ENCODE measurements around the gene TENM3.

Gene TENM3

GRCh38 chr4:182643801-182644682, 400.8 kb downstream of the TENM3 start:
- Histone ChIP-seq H3K9me3 (ENCODE audit: control insufficient read depth, insufficient read depth, low read length) (no peaks in the 10 kb centered on the region; the same call in 1 of the 2 replicates), H3K27ac (ENCODE audit: low read depth, low read length) (no peak overlapping the region), H3K4me1 (ENCODE audit: control insufficient read depth, insufficient read depth, low read length) (0 out of 2 replicates have a peak, but pooled peaks cover 2% of the 10 kb centered on the region), H3K4me3 (ENCODE audit: low read depth, low read length) (no peak overlapping the region), H3K9ac (ENCODE audit: low read depth, low read length) (no peak overlapping the region), H3K36me3 (ENCODE audit: control insufficient read depth, insufficient read depth, low read length) (no peaks in the 10 kb centered on the region), H3K27me3 (ENCODE audit: control insufficient read depth, insufficient read depth, low read length) (no peaks in the 10 kb centered on the region)

- Histone ChIP-seq H3K9ac (ENCODE audit: low read depth, low read length) (no peak overlapping the region), H3K9me3 (ENCODE audit: control insufficient read depth, insufficient read depth, low read length) (no peaks in the 10 kb centered on the region; the same call in 1 of the 2 replicates), H3K4me1 (ENCODE audit: control insufficient read depth, insufficient read depth, low read length) (0 out of 2 replicates have a peak, but pooled peaks cover 2% of the 10 kb centered on the region), H3K36me3 (ENCODE audit: control insufficient read depth, insufficient read depth, low read length) (no peaks in the 10 kb centered on the region), H3K4me3 (ENCODE audit: low read depth, low read length) (no peak overlapping the region), H3K27me3 (ENCODE audit: control insufficient read depth, insufficient read depth, low read length) (no peaks in the 10 kb centered on the region), H3K27ac (ENCODE audit: low read depth, low read length) (no peak overlapping the region)
These were observed 401.5 kb downstream of the TENM3 start for GRCh38 chr4:182644683-182645050.

- 0 out of 2 replicates have a peak, but pooled peaks cover 2% of the 10 kb centered on the region for H3K4me1 ChIP-seq (ENCODE audit: control insufficient read depth, insufficient read depth, low read length)
These were observed 402.3 kb downstream of the TENM3 start for GRCh38 chr4:182645511-182645910.

GRCh38 chr4:182647646-182648300, 404.6 kb downstream of the TENM3 start:
- Histone ChIP-seq H3K36me3 (ENCODE audit: control insufficient read depth, insufficient read depth, low read length) (no peaks in the 10 kb centered on the region), H3K4me1 (ENCODE audit: control insufficient read depth, insufficient read depth, low read length) (0 out of 2 replicates have a peak, but pooled peaks cover 2% of the 10 kb centered on the region), H3K27ac (ENCODE audit: low read depth, low read length) (no peak overlapping the region), H3K27me3 (ENCODE audit: control insufficient read depth, insufficient read depth, low read length) (no peaks in the 10 kb centered on the region), H3K9ac (ENCODE audit: low read depth, low read length) (no peak overlapping the region), H3K9me3 (ENCODE audit: control insufficient read depth, insufficient read depth, low read length) (no peaks in the 10 kb centered on the region; the same call in 1 of the 2 replicates), H3K4me3 (ENCODE audit: low read depth, low read length) (no peak overlapping the region)

More at GRCh38 chr4:182645511-182645910, 402.3 kb downstream of the TENM3 start:
- no peaks in the 10 kb centered on the region for H3K27me3 ChIP-seq (ENCODE audit: control insufficient read depth, insufficient read depth, low read length)
- H3K4me3 ChIP-seq (ENCODE audit: low read depth, low read length), result no peak overlapping the region
- no peak overlapping the region for H3K9ac ChIP-seq (ENCODE audit: low read depth, low read length)
- no peaks in the 10 kb centered on the region for H3K36me3 ChIP-seq (ENCODE audit: control insufficient read depth, insufficient read depth, low read length)
- no peaks in the 10 kb centered on the region; the same call in 1 of the 2 replicates for H3K9me3 ChIP-seq (ENCODE audit: control insufficient read depth, insufficient read depth, low read length)
- no peak overlapping the region for H3K27ac ChIP-seq (ENCODE audit: low read depth, low read length)

DNA sequence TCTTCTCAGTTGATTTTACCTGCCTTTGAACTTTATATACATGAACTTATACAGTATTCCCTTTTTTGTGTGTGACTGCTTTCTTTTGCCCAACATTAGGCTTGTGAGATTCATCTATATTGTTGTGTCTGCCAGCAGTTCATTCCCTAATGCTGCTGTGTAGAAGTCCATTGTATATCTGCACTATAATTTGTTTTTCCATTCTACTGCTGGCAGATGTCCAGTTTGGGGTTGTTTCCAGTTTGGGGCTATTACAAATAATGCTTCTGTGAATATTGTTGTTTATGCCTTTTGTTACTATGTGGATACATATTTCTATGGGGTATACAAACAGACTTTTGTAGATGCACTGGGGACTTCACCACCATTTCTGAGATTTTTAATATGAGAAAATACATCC, 405.6 kb downstream of the TENM3 start:
- no peaks in the 10 kb centered on the region for H3K27me3 ChIP-seq (ENCODE audit: control insufficient read depth, insufficient read depth, low read length)
- H3K36me3 ChIP-seq (ENCODE audit: control insufficient read depth, insufficient read depth, low read length), result no peaks in the 10 kb centered on the region
- no peaks in the 10 kb centered on the region for H3K4me1 ChIP-seq (ENCODE audit: control insufficient read depth, insufficient read depth, low read length)
- no peak overlapping the region for H3K27ac ChIP-seq (ENCODE audit: low read depth, low read length)
- H3K4me3 ChIP-seq (ENCODE audit: low read depth, low read length), result no peak overlapping the region
- H3K9ac ChIP-seq (ENCODE audit: low read depth, low read length), result no peak overlapping the region
- no peaks in the 10 kb centered on the region; the same call in 1 of the 2 replicates for H3K9me3 ChIP-seq (ENCODE audit: control insufficient read depth, insufficient read depth, low read length)

- Histone ChIP-seq H3K36me3 (ENCODE audit: control insufficient read depth, insufficient read depth, low read length) (no peaks in the 10 kb centered on the region), H3K27me3 (ENCODE audit: control insufficient read depth, insufficient read depth, low read length) (no peaks in the 10 kb centered on the region), H3K4me1 (ENCODE audit: control insufficient read depth, insufficient read depth, low read length) (no peaks in the 10 kb centered on the region), H3K9me3 (ENCODE audit: control insufficient read depth, insufficient read depth, low read length) (no peaks in the 10 kb centered on the region; the same call in 1 of the 2 replicates), H3K9ac (ENCODE audit: low read depth, low read length) (no peak overlapping the region), H3K4me3 (ENCODE audit: low read depth, low read length) (no peak overlapping the region), H3K27ac (ENCODE audit: low read depth, low read length) (no peak overlapping the region)
These were observed 406.7 kb downstream of the TENM3 start for GRCh38 chr4:182649698-182650477.

DNA sequence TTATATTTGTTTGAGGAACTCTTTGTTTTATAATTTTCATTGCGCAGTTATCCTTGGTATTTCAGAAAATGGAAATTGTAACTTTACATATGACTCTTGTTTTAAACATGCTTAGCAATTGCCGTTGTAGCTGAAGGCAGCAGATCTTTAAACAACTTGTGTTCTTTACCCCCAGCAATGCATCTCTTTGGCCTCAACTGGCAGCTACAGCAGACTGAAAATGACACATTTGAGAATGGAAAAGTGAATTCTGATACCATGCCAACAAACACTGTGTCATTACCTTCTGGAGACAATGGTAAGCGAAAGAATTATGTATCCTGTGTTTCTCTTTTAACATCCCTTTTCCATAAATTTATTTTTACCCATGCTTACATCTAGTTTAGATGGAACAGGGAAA, 410.4 kb downstream of the TENM3 start:
- H3K27me3 ChIP-seq (ENCODE audit: control insufficient read depth, insufficient read depth, low read length), result no peaks in the 10 kb centered on the region
- H3K36me3 ChIP-seq (ENCODE audit: control insufficient read depth, insufficient read depth, low read length), result no peaks in the 10 kb centered on the region
- no peak overlapping the region for H3K27ac ChIP-seq (ENCODE audit: low read depth, low read length)
- no peaks in the 10 kb centered on the region for H3K4me1 ChIP-seq (ENCODE audit: control insufficient read depth, insufficient read depth, low read length)
- no peak overlapping the region for H3K4me3 ChIP-seq (ENCODE audit: low read depth, low read length)
- H3K9ac ChIP-seq (ENCODE audit: low read depth, low read length), result no peak overlapping the region
- H3K9me3 ChIP-seq (ENCODE audit: control insufficient read depth, insufficient read depth, low read length), result no peaks in the 10 kb centered on the region

- Histone ChIP-seq H3K4me1 (ENCODE audit: control insufficient read depth, insufficient read depth, low read length) (no peaks in the 10 kb centered on the region), H3K9ac (ENCODE audit: low read depth, low read length) (no peak overlapping the region), H3K9me3 (ENCODE audit: control insufficient read depth, insufficient read depth, low read length) (no peaks in the 10 kb centered on the region)
These were observed 412.1 kb downstream of the TENM3 start for GRCh38 chr4:182655340-182655739.

GRCh38 chr4:182662551-182662950, 419.3 kb downstream of the TENM3 start:
- Histone ChIP-seq H3K27me3 (ENCODE audit: control insufficient read depth, insufficient read depth, low read length) (no peaks in the 10 kb centered on the region), H3K4me3 (ENCODE audit: low read depth, low read length) (no peak overlapping the region), H3K36me3 (ENCODE audit: control insufficient read depth, insufficient read depth, low read length) (no peaks in the 10 kb centered on the region), H3K27ac (ENCODE audit: low read depth, low read length) (peak overlapping the region; percentile 34), H3K9ac (ENCODE audit: low read depth, low read length) (no peak overlapping the region), H3K9me3 (ENCODE audit: control insufficient read depth, insufficient read depth, low read length) (0 out of 2 replicates have a peak, but pooled peaks cover 5% of the 10 kb centered on the region), H3K4me1 (ENCODE audit: control insufficient read depth, insufficient read depth, low read length) (peaks cover 5% of the 10 kb centered on the region; the same call in 1 of the 2 replicates)

More at GRCh38 chr4:182655340-182655739, 412.1 kb downstream of the TENM3 start:
- Histone ChIP-seq H3K27ac (ENCODE audit: low read depth, low read length) (no peak overlapping the region), H3K36me3 (ENCODE audit: control insufficient read depth, insufficient read depth, low read length) (no peaks in the 10 kb centered on the region), H3K27me3 (ENCODE audit: control insufficient read depth, insufficient read depth, low read length) (no peaks in the 10 kb centered on the region), H3K4me3 (ENCODE audit: low read depth, low read length) (no peak overlapping the region)

- H3K4me3 ChIP-seq (ENCODE audit: low read depth, low read length), result no peak overlapping the region
- no peaks in the 10 kb centered on the region for H3K4me1 ChIP-seq (ENCODE audit: control insufficient read depth, insufficient read depth, low read length)
- H3K27ac ChIP-seq (ENCODE audit: low read depth, low read length), result no peak overlapping the region
- H3K36me3 ChIP-seq (ENCODE audit: control insufficient read depth, insufficient read depth, low read length), result 0 out of 2 replicates have a peak, but pooled peaks cover 6% of the 10 kb centered on the region
- no peaks in the 10 kb centered on the region for H3K9me3 ChIP-seq (ENCODE audit: control insufficient read depth, insufficient read depth, low read length)
- H3K27me3 ChIP-seq (ENCODE audit: control insufficient read depth, insufficient read depth, low read length), result no peaks in the 10 kb centered on the region
- H3K9ac ChIP-seq (ENCODE audit: low read depth, low read length), result no peak overlapping the region
These were observed 428.0 kb downstream of the TENM3 start for GRCh38 chr4:182671231-182671630.
